Lower leg skin (tissue), 3 donors: ENCODE data around the gene RAB3C.

ENCODE experiments used
- CTCF ChIP-seq, 3 donors: fragments of 450-650 bp; IDR thresholded peaks; one replicate each; pipeline ENCODE4 v1.5.1; 2016; ENCODE audit warnings: antibody characterized with exemption in 3 of 3, mild to moderate bottlenecking in 3 of 3, moderate library complexity in 2 of 3
- POLR2A ChIP-seq, 2 donors: fragments of 450-650 bp; IDR thresholded peaks; one replicate each; pipeline ENCODE4 v1.6.1; 2016 to 2017; ENCODE audit warnings: antibody characterized with exemption in 2 of 2, mild to moderate bottlenecking in 1 of 2, moderate library complexity in 1 of 2

GRCh38 chr5:58582019-58582802, 664 bp upstream of the RAB3C start:
- TF ChIP-seq CTCF (IDR thresholded peaks at IDR 0.05): no peak
- no peak for TF ChIP-seq POLR2A (IDR thresholded peaks at IDR 0.05)
